ENCODE measurements around the gene MUC15.
"Not testable (repeated sequence)": the region's sequence is repeated elsewhere in the genome, so short reads cannot be mapped to it uniquely, and the experiment has no call there.

MUC15 gene

DNA sequence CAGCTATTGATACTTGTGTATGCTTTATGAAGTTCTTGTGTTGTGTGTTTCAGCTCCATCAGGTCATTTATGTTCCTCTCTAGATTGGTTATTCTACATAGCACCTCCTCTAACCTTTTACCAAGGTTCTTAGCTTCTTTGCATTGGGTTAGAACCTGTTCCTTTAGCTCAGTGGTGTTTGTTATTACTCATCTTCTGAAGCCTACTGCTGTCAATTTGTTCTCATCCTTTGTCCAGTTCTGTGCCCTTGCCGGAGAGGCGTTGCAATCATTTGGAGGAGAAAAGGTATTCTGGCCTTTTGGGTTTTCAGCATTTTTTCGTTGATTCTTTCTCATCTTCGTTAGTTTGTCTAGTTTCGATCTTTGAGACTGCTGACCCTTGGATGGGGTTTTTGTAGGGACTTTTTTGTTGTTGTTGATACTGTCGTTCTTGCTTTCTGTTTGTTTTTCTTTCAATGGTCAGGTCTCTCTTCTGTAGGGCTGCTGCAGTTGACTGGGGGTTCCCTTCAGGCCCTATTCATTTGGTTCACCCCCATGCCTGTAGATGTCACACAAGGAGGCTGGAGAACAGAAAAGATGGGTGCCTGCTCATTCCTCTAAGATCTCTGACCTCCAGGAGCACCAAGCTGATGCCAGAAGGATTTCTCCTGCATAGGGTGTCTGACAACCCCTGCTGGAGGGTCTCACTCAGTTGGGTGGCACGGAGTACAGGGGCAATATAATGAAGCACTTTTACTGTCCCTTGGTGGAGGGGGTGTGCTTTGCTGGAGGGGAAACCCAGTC is 35.9 kb upstream of the MUC15 start:
- TF ChIP-seq, protein P1, sequence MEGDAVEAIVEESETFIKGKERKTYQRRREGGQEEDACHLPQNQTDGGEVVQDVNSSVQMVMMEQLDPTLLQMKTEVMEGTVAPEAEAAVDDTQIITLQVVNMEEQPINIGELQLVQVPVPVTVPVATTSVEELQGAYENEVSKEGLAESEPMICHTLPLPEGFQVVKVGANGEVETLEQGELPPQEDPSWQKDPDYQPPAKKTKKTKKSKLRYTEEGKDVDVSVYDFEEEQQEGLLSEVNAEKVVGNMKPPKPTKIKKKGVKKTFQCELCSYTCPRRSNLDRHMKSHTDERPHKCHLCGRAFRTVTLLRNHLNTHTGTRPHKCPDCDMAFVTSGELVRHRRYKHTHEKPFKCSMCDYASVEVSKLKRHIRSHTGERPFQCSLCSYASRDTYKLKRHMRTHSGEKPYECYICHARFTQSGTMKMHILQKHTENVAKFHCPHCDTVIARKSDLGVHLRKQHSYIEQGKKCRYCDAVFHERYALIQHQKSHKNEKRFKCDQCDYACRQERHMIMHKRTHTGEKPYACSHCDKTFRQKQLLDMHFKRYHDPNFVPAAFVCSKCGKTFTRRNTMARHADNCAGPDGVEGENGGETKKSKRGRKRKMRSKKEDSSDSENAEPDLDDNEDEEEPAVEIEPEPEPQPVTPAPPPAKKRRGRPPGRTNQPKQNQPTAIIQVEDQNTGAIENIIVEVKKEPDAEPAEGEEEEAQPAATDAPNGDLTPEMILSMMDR (IDR thresholded peaks at IDR 0.05; ENCODE audit: borderline replicate concordance, insufficient read depth, low read depth, low read length): no peak
- no peak overlapping the region for H3K4me3 ChIP-seq (ENCODE audit: low read depth, low read length)

DNA sequence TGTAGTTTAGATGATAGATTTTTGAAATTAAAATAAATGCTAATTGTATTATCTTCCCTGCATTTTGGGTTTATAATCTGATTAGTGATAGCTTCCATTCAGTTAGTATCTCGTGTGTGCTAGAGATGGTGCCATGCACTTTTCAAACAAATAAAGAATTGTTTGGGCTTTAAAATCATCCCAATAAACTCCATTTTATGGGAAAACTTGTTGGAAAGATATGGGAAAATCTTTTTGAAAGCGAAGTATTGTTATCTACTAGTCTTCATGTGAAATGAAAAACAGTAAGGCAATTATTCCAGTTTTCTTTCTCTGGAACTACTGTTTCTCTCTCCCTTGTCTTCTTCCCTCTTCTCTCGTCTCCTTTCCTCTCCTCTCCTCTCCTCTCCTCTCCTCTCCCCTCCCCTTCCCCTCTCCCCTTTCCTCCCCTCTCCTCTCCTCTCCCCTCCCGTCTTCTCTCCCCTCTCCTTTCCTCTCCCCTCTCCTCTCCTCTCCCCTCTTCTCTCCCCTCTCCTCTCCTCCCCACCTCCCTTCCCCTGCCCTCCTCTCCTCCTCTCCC is 27.9 kb upstream of the MUC15 start:
- no peak overlapping the region for H3K4me3 ChIP-seq (ENCODE audit: low read depth, low read length)
- TF ChIP-seq, protein P1 (IDR thresholded peaks at IDR 0.05; ENCODE audit: borderline replicate concordance, insufficient read depth, low read depth, low read length): no peak

DNA sequence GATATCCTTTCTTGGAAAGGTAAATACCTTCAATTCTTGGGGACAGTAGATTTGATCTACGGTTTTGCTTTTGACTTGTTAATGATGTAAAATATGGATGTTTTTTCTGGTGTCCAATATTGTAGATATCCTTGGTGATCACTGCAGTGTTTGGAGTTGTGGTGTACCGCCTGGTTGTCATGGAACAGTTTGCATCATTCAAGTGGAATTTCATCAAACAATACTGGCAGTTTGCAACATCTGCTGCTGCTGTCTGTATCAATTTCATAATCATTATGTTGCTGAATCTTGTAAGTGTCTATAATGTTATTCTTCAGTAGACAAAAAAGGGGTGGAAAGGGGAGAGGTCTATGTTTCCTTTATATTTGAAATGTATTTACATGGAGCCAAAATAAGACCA is 27.4 kb upstream of the MUC15 start:
- TF ChIP-seq, protein P1 (IDR thresholded peaks at IDR 0.05; ENCODE audit: borderline replicate concordance, insufficient read depth, low read depth, low read length): no peak
- H3K4me3 ChIP-seq (ENCODE audit: low read depth, low read length): no peak overlapping the region

DNA sequence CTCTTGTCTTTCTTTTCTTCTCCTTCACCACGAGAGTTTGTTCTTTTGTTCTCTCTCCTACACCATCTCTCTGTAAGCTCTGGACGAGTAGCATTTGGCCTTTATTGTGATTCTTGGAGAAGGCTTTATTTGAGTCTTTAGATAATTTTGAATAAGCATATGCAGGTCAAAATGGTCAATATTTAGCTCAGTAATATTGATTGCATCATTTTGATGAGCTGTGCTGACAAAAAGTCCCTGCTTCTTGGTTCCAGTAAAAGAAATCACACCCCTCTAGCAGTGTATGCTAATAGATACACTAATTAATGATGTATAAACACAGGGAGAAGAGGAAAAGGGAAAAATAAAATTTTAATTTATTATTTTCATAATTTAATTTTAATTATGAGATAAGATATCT is 25.8 kb upstream of the MUC15 start:
- TF ChIP-seq, protein P1 (IDR thresholded peaks at IDR 0.05; ENCODE audit: borderline replicate concordance, insufficient read depth, low read depth, low read length): no peak
- no peak overlapping the region for H3K4me3 ChIP-seq (ENCODE audit: low read depth, low read length)

DNA sequence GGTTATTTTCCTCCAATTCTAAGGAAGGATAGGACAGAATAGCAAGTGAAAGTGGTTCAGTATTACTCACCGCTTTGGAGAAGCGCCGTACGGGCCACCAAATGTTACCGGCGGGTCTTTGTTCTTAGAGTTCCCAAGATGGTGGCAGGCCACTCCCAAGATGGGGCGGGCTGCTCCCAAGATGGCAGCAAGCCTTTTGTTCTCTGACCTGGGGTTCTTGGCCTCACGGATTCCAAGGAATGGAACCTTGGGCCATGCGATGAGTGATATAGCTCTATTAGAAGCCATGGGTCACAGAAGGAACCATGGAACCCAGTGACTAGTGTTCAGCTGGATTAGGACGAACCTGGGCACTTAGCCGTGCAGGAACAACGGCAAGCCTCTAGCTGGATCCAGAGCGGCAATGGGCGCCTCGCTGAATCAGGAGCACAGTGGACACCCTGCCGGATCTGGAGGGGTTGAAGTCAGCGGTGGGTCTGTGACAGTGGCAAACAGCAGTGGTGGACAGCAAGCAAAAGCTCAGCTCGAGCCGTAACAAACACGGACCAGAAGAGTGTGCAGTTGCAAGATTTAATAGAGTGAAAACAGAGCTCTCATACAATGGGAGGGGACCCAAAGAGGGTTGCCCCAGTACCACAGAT is 25.1 kb upstream of the MUC15 start:
- H3K4me3 ChIP-seq (ENCODE audit: low read depth, low read length): not testable (repeated sequence)

DNA sequence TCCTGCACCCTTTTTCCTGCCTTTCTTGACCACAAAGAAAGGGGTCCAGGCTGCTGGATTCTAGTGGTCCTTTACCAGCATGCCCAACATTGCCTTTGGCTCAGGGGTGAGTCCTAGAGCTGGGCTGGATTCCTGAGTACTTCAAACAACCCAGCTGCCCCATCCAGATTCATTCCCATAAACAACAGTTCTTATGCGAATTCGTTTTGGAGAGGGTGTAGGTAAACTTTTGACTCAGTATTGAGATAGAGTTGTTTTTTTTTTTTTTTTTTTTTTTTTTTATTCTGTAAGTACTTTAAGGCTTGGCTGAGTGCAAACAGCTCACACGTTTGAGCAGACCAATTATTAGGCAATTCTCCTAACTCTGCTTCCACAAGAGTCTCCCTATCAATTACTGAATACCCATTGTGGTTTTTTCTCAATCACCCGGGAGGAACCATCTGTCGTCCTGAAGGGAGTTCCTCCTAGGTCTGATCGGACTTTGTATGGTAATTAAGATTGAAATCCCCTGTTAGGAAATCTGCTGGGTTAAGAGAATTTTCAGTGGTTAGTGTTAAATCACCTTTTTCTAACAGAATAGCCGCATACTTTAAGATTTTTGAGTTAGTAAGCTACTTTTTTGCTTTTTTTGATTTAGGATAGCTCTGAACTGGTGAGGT is 23.3 kb upstream of the MUC15 start:
- not testable (repeated sequence) for H3K4me3 ChIP-seq (ENCODE audit: low read depth, low read length)

DNA sequence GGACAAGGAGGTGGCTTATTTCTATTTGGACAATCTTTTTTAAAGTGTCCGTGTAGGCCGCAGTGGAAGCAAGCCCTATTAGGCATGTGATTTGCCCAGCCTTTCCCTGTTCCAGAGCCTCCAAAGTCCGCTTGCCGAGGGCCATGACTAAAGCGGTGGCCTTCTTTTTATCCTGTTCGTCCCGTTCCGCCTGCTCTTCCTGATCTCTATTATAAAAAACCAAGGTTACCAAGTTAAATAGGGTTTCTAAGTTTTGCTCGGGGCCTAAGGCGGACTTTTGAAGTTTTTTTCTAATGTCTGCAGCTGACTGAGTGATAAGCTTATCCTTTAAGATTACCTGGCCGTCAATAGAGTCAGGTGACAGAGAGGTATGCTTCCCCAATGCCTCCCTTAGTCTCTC is 21.6 kb upstream of the MUC15 start:
- TF ChIP-seq, protein P1 (IDR thresholded peaks at IDR 0.05; ENCODE audit: borderline replicate concordance, insufficient read depth, low read depth, low read length): no peak
- H3K4me3 ChIP-seq (ENCODE audit: low read depth, low read length): no peak overlapping the region

DNA sequence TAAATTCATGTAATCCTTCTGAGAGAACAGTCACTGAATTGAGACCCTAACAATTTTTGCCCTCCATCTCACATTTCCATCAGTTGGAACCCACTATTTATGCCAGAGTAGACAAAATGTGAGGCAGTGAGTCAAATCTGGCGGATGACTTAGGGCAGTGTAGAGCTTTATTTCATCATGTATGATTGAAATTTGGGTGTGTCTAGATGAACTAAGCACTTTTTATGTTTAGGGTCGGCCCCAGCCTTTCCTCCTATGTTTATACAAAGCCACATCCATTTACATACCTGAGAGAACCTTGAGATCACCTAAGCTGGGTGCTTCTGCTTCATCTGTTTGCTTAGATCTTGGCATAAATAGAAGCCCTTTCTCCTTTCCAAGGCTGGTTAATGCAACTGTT is 15.0 kb upstream of the MUC15 start:
- no peak overlapping the region for H3K4me3 ChIP-seq (ENCODE audit: low read depth, low read length)
- TF ChIP-seq, protein P1 (IDR thresholded peaks at IDR 0.05; ENCODE audit: borderline replicate concordance, insufficient read depth, low read depth, low read length): no peak

All from GM12875 (cell line).